ENCODE measurements around the gene LLGL1.

DNA sequence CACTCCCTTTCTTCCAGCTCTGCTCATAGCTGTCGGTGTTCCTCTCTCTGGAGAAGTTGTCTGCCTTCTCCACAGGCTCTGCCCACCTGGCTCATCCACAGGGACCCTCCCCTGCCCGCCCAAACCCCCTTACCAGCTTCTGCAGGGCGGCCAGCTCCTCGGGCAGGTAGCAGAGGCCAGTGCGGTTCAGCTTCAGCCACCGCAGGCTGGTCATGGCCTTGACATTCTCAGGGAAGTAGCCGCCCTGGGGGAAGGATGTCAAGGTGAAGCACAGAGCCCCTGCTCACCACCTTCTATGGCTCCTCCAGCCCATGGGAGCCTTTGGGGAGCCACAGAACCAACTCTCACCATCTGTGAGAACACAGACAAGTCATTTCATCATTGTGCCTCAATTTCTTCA lies 31.3 kb downstream of the LLGL1 start:
- TF ChIP-seq POLR2AphosphoS5 (IDR thresholded peaks at IDR 0.05; ENCODE audit: low read depth, low read length) (no peak), SIN3A (IDR thresholded peaks at IDR 0.05; ENCODE audit: borderline replicate concordance, insufficient read depth, low read length) (no peak), TAF1 (IDR thresholded peaks at IDR 0.05; ENCODE audit: borderline replicate concordance, insufficient read depth, low read length) (no peak)
- TF ChIP-seq, protein P1, sequence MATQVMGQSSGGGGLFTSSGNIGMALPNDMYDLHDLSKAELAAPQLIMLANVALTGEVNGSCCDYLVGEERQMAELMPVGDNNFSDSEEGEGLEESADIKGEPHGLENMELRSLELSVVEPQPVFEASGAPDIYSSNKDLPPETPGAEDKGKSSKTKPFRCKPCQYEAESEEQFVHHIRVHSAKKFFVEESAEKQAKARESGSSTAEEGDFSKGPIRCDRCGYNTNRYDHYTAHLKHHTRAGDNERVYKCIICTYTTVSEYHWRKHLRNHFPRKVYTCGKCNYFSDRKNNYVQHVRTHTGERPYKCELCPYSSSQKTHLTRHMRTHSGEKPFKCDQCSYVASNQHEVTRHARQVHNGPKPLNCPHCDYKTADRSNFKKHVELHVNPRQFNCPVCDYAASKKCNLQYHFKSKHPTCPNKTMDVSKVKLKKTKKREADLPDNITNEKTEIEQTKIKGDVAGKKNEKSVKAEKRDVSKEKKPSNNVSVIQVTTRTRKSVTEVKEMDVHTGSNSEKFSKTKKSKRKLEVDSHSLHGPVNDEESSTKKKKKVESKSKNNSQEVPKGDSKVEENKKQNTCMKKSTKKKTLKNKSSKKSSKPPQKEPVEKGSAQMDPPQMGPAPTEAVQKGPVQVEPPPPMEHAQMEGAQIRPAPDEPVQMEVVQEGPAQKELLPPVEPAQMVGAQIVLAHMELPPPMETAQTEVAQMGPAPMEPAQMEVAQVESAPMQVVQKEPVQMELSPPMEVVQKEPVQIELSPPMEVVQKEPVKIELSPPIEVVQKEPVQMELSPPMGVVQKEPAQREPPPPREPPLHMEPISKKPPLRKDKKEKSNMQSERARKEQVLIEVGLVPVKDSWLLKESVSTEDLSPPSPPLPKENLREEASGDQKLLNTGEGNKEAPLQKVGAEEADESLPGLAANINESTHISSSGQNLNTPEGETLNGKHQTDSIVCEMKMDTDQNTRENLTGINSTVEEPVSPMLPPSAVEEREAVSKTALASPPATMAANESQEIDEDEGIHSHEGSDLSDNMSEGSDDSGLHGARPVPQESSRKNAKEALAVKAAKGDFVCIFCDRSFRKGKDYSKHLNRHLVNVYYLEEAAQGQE (IDR thresholded peaks at IDR 0.05; ENCODE audit: insufficient read depth in 1 of 2, low read depth in 2 of 2, low read length in 2 of 2) = no peak

All from PFSK-1 (cell line).